ENCODE data around the gene METTL5. TPM values are rescaled to one million over a fixed set of nuclear protein-coding genes. Genes with fewer than 3 reads are reported as not detected.
"Not testable (repeated sequence)": the region's sequence is repeated elsewhere in the genome, so short reads cannot be mapped to it uniquely, and the experiment has no call there.

Gene METTL5
- 10 to 100 TPM in 11 of 12 donors, not detected in 1; 54.3 to 78.8 (median 60.8) TPM for polyA plus RNA-seq (ENCODE audit: insufficient read length in 12 of 12)
- long read RNA-seq, donor 1, transcript METTL5-201 (7 exons, 1,010 nt): minor isoform, 5 of 36 reads
- long read RNA-seq, donor 1, transcript METTL5-203 (8 exons, 800 nt): major isoform, 16 of 36 reads
- long read RNA-seq, donor 1, transcript METTL5-206 (8 exons, 880 nt): minor isoform, 15 of 36 reads
- long read RNA-seq, donor 1, partial matches to known transcripts: 0 of 36 reads
- long read RNA-seq, donor 1, other reads (novel, unspliced or antisense): 0 of 36 reads
- long read RNA-seq, donor 2, transcript METTL5-201 (7 exons, 1,010 nt): minor isoform, 14 of 60 reads
- long read RNA-seq, donor 2, transcript METTL5-203 (8 exons, 800 nt): minor isoform, 14 of 60 reads
- long read RNA-seq, donor 2, transcript METTL5-206 (8 exons, 880 nt): major isoform, 24 of 60 reads
- long read RNA-seq, donor 2, partial matches to known transcripts: 5 of 60 reads
- long read RNA-seq, donor 2, other reads (novel, unspliced or antisense): 0 of 60 reads
- long read RNA-seq, donor 3, transcript METTL5-203 (8 exons, 800 nt): minor isoform, 6 of 21 reads
- long read RNA-seq, donor 3, transcript METTL5-206 (8 exons, 880 nt): major isoform, 11 of 21 reads
- long read RNA-seq, donor 3, partial matches to known transcripts: 0 of 21 reads
- long read RNA-seq, donor 3, other reads (novel, unspliced or antisense): 0 of 21 reads
- long read RNA-seq, donor 4, transcript METTL5-206 (8 exons, 880 nt): major isoform, 5 of 13 reads
- long read RNA-seq, donor 4, partial matches to known transcripts: 0 of 13 reads
- long read RNA-seq, donor 4, other reads (novel, unspliced or antisense): 0 of 13 reads
- long read RNA-seq, donor 5, transcript METTL5-201 (7 exons, 1,010 nt): minor isoform, 14 of 59 reads
- long read RNA-seq, donor 5, transcript METTL5-206 (8 exons, 880 nt): major isoform, 30 of 59 reads
- long read RNA-seq, donor 5, transcript METTL5-203 (8 exons, 800 nt): minor isoform, 13 of 59 reads
- long read RNA-seq, donor 5, partial matches to known transcripts: 0 of 59 reads
- long read RNA-seq, donor 5, other reads (novel, unspliced or antisense): 0 of 59 reads
- long read RNA-seq, donor 6, transcript METTL5-201 (7 exons, 1,010 nt): minor isoform, 7 of 23 reads
- long read RNA-seq, donor 6, transcript METTL5-206 (8 exons, 880 nt): major isoform, 10 of 23 reads
- long read RNA-seq, donor 6, partial matches to known transcripts: 0 of 23 reads
- long read RNA-seq, donor 6, other reads (novel, unspliced or antisense): 0 of 23 reads
- long read RNA-seq, donor 7, transcript METTL5-203 (8 exons, 800 nt): major isoform, 8 of 14 reads
- long read RNA-seq, donor 7, partial matches to known transcripts: 0 of 14 reads
- long read RNA-seq, donor 7, other reads (novel, unspliced or antisense): 0 of 14 reads
- long read RNA-seq, donor 8, transcript METTL5-201 (7 exons, 1,010 nt): minor isoform, 13 of 45 reads
- long read RNA-seq, donor 8, transcript METTL5-206 (8 exons, 880 nt): minor isoform, 13 of 45 reads
- long read RNA-seq, donor 8, transcript METTL5-203 (8 exons, 800 nt): major isoform, 18 of 45 reads
- long read RNA-seq, donor 8, partial matches to known transcripts: 0 of 45 reads
- long read RNA-seq, donor 8, other reads (novel, unspliced or antisense): 0 of 45 reads
- long read RNA-seq, donor 9, transcript METTL5-206 (8 exons, 880 nt): major isoform, 6 of 19 reads
- long read RNA-seq, donor 9, transcript METTL5-203 (8 exons, 800 nt): major isoform, 6 of 19 reads
- long read RNA-seq, donor 9, partial matches to known transcripts: 0 of 19 reads
- long read RNA-seq, donor 9, other reads (novel, unspliced or antisense): 0 of 19 reads
- long read RNA-seq, donor 10, transcript METTL5-203 (8 exons, 800 nt): minor isoform, 13 of 57 reads
- long read RNA-seq, donor 10, transcript METTL5-206 (8 exons, 880 nt): major isoform, 26 of 57 reads
- long read RNA-seq, donor 10, transcript METTL5-201 (7 exons, 1,010 nt): minor isoform, 14 of 57 reads
- long read RNA-seq, donor 10, partial matches to known transcripts: 0 of 57 reads
- long read RNA-seq, donor 10, other reads (novel, unspliced or antisense): 0 of 57 reads
- long read RNA-seq, donor 11, transcript METTL5-206 (8 exons, 880 nt): major isoform, 18 of 46 reads
- long read RNA-seq, donor 11, transcript METTL5-203 (8 exons, 800 nt): minor isoform, 16 of 46 reads
- long read RNA-seq, donor 11, transcript METTL5-201 (7 exons, 1,010 nt): minor isoform, 10 of 46 reads
- long read RNA-seq, donor 11, partial matches to known transcripts: 0 of 46 reads
- long read RNA-seq, donor 11, other reads (novel, unspliced or antisense): 0 of 46 reads

- peak; percentile 83 for DNase-seq
Observed at GRCh38 chr2:169824373-169825333, at the start of gene METTL5. Gene METTL5 (minus strand): TSS chr2:169824905. CDS start chr2:169824597, 308 bp downstream.

GRCh38 chr2:169871994-169872393 lies 47.3 kb upstream of the METTL5 start:
- no peak for DNase-seq

GRCh38 chr2:169871369-169871768 lies 46.7 kb upstream of the METTL5 start:
- not testable (repeated sequence) for DNase-seq

DNA sequence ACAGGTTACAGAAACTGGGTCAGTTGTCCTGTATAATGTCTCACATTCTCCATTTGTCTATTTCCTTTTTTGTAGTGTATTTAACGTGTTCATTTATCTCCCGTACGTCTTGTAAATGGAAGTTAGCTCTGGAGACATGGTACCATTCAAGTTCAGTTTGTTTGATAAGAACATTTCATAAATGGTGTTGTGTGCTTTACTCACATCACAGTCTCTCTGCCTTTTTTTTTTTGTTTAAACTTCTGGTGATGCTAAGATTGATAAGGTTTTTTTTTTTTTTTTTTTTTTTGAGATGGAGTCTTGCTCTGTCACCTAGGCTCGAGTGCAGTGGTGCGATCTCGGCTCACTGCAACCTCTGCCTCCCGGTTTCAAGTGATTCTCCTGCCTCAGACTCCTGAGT lies 44.2 kb upstream of the METTL5 start:
- no peak for DNase-seq

DNA sequence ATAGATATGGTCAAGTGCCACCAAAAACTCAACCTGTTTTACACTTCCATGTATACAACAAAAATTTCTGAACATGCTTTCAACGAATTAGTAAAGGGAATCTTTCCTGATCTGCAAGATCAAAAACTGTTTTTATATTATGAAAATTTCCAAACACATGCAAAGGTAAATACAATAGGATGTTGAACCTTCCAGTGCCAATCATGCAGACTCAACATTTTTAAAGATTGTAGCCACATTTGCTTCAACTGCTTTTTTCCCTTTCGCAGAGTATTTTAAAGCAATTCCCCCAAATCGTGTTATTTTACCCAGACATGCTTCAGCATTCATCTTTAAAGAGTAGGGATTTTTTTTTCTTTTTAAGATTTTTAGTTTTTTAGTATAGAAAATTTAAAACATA lies 42.9 kb upstream of the METTL5 start:
- DNase-seq: no peak

DNA sequence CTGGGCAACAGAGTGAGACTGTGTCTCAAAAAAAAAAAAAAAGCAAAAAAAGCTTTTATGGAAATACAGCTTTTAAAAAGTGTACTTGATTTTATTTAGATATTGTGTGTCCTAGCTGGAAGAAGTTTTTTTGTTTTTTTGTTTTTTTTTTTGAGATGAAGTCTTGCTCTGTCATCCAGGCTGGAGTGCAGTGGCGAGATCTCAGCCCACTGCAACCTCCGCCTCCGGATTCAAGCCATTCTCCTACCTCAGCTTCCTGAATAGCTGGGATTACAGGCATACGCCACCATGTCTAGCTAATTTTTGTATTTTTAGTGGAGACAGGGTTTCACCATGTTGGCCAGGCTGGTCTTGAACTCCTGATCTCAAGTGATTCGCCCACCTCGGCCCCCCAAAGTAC lies 41.5 kb upstream of the METTL5 start:
- not testable (repeated sequence) for DNase-seq

GRCh38 chr2:169865492-169865891 lies 40.8 kb upstream of the METTL5 start:
- no peak for DNase-seq

DNA sequence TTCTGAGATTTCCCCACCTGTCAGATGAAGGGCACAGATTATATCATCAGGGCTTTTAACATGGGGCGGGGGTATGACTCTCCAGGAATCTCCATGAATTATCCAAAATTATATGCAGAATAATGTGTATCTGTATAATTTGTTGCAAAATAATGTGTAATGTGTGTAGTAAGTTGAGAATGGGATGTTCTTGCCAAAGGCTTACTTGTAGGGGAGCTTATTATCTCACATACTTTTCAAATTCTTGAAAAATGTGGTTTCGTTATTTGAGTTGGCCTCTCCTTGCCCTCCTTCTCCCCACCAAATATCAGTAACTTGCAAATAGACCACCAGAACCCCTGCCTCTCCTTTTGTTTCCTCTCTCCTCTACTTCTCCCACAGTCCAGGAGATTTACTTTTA lies 38.1 kb upstream of the METTL5 start:
- no peak for DNase-seq

- no peak for DNase-seq
Observed at GRCh38 chr2:169860149-169860548, 35.4 kb upstream of the METTL5 start.

DNA sequence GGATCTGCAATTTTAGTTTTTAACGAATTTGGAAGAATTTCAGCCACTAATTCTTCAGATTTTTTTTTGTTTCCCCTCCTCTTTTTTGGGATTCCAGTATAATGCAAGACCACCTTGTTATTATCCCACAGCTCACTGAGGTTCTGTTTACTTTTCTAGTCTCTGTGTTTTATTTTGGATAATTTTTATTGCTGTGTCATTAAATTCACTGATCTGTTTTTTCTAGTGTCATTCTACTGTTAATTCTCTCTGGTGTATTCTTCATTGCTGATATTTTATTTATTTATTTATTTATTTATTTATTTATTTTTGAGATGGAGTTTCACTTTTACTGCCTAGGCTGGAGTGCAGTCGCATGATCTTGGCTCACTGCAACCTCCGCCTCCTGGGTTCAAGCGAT lies 34.7 kb upstream of the METTL5 start:
- DNase-seq: no peak

DNA sequence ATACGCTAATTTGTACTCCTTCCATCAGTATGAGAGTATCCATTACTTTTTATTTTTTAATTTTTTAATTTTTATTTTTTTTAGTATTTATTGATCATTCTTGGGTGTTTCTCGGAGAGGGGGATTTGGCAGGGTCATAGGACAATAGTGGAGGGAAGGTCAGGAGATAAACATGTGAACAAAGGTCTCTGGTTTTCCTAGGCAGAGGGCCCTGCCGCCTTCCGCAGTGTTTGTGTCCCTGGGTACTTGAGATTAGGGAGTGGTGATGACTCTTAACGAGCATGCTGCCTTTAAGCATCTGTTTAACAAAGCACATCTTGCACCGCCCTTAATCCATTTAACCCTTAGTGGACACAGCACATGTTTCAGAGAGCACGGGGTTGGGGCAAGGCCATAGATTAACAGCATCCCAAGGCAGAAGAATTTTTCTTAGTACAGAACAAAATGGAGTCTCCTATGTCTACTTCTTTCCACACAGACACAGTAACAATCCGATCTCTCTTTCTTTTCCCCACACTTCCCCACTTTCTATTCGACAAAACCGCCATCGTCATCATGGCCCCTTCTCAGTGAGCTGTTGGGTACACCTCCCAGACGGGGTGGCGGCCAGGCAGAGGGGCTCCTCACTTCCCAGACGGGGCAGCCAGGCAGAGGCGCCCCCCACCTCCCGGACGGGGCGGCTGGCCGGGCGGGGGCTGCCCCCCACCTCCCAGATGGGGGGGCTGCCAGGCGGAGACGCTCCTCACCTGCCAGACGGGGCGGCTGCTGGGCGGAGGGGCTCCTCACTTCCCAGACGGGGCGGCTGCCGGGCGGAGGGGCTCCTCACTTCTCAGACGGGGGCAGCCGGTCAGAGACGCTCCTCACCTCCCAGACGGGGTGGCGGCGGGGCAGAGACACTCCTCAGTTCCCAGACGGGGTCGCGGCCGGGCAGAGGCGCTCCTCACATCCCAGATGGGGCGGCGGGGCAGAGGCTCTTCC lies 30.9 kb upstream of the METTL5 start:
- DNase-seq: not testable (repeated sequence)

- no peak for DNase-seq
Observed at GRCh38 chr2:169853041-169853668, 28.4 kb upstream of the METTL5 start.

- no peak for DNase-seq
Observed at GRCh38 chr2:169849710-169850109, 25.0 kb upstream of the METTL5 start.

- not testable (repeated sequence) for DNase-seq
Observed at GRCh38 chr2:169848959-169849693, 24.4 kb upstream of the METTL5 start.

- DNase-seq: no peak
Observed at GRCh38 chr2:169845016-169845415, 20.3 kb upstream of the METTL5 start.

- not testable (repeated sequence) for DNase-seq
Observed at GRCh38 chr2:169841625-169842024, 16.9 kb upstream of the METTL5 start.
